ENCODE measurements around the gene FBXO2. TPM values are rescaled to one million over a fixed set of nuclear protein-coding genes. Genes with fewer than 3 reads are reported as not detected.

FBXO2 gene
- total and polyA plus RNA-seq, 9 of the 15 experiments (the other 6 are each of a cell fraction or from before 2014, with no cell fraction given), result 0.04 to 1.9 (median 0.27) TPM

DNA sequence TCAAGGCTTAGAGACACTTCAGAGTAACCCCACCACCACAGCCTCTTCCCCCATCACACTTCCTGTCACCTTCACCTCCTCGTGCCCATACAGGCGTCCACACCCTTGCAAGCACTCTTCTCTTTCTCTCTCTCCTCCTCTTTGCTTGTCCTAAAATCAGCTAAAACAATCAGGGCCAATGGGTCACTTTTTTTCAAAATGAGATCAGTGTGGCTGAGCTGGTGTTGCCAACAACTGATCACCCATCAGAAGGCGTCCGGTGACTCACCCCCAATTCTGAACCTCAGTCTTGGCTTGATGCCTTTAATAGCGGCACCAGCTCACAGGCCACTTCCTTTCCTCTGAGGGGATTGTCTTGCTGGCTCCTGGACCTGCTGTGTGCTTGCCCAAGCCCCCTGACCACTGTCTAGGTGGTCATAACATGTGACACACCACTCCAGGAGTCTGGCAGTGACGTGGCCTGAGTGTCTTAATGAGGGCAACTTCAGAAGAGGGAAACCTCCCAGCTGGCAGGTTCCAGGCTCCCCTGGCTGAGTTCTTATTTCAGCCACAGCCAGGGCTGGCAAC, 38.9 kb upstream of the FBXO2 start (continued):
- TF ChIP-seq, protein P1, sequence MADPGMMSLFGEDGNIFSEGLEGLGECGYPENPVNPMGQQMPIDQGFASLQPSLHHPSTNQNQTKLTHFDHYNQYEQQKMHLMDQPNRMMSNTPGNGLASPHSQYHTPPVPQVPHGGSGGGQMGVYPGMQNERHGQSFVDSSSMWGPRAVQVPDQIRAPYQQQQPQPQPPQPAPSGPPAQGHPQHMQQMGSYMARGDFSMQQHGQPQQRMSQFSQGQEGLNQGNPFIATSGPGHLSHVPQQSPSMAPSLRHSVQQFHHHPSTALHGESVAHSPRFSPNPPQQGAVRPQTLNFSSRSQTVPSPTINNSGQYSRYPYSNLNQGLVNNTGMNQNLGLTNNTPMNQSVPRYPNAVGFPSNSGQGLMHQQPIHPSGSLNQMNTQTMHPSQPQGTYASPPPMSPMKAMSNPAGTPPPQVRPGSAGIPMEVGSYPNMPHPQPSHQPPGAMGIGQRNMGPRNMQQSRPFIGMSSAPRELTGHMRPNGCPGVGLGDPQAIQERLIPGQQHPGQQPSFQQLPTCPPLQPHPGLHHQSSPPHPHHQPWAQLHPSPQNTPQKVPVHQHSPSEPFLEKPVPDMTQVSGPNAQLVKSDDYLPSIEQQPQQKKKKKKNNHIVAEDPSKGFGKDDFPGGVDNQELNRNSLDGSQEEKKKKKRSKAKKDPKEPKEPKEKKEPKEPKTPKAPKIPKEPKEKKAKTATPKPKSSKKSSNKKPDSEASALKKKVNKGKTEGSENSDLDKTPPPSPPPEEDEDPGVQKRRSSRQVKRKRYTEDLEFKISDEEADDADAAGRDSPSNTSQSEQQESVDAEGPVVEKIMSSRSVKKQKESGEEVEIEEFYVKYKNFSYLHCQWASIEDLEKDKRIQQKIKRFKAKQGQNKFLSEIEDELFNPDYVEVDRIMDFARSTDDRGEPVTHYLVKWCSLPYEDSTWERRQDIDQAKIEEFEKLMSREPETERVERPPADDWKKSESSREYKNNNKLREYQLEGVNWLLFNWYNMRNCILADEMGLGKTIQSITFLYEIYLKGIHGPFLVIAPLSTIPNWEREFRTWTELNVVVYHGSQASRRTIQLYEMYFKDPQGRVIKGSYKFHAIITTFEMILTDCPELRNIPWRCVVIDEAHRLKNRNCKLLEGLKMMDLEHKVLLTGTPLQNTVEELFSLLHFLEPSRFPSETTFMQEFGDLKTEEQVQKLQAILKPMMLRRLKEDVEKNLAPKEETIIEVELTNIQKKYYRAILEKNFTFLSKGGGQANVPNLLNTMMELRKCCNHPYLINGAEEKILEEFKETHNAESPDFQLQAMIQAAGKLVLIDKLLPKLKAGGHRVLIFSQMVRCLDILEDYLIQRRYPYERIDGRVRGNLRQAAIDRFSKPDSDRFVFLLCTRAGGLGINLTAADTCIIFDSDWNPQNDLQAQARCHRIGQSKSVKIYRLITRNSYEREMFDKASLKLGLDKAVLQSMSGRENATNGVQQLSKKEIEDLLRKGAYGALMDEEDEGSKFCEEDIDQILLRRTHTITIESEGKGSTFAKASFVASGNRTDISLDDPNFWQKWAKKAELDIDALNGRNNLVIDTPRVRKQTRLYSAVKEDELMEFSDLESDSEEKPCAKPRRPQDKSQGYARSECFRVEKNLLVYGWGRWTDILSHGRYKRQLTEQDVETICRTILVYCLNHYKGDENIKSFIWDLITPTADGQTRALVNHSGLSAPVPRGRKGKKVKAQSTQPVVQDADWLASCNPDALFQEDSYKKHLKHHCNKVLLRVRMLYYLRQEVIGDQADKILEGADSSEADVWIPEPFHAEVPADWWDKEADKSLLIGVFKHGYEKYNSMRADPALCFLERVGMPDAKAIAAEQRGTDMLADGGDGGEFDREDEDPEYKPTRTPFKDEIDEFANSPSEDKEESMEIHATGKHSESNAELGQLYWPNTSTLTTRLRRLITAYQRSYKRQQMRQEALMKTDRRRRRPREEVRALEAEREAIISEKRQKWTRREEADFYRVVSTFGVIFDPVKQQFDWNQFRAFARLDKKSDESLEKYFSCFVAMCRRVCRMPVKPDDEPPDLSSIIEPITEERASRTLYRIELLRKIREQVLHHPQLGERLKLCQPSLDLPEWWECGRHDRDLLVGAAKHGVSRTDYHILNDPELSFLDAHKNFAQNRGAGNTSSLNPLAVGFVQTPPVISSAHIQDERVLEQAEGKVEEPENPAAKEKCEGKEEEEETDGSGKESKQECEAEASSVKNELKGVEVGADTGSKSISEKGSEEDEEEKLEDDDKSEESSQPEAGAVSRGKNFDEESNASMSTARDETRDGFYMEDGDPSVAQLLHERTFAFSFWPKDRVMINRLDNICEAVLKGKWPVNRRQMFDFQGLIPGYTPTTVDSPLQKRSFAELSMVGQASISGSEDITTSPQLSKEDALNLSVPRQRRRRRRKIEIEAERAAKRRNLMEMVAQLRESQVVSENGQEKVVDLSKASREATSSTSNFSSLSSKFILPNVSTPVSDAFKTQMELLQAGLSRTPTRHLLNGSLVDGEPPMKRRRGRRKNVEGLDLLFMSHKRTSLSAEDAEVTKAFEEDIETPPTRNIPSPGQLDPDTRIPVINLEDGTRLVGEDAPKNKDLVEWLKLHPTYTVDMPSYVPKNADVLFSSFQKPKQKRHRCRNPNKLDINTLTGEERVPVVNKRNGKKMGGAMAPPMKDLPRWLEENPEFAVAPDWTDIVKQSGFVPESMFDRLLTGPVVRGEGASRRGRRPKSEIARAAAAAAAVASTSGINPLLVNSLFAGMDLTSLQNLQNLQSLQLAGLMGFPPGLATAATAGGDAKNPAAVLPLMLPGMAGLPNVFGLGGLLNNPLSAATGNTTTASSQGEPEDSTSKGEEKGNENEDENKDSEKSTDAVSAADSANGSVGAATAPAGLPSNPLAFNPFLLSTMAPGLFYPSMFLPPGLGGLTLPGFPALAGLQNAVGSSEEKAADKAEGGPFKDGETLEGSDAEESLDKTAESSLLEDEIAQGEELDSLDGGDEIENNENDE (IDR thresholded peaks at IDR 0.05; ENCODE audit: low read depth, low read length), result no peak
- TF ChIP-seq ATF7 (IDR thresholded peaks at IDR 0.05), result 0 out of 2 replicates have a peak, but pooled peaks have one; percentile 29
- no peak for TF ChIP-seq PHB2 (IDR thresholded peaks at IDR 0.05; ENCODE audit: low read depth)
- no peak for TF ChIP-seq ZNF764 (CRISPR knock-in tag; IDR thresholded peaks at IDR 0.05; ENCODE audit: low read depth)
- TF ChIP-seq MEF2A (IDR thresholded peaks at IDR 0.05; ENCODE audit: control insufficient read depth, low read depth, low read length), result no peak
- TF ChIP-seq KLF10 (CRISPR knock-in tag; IDR thresholded peaks at IDR 0.05), result no peak
- TF ChIP-seq ZNF354B (CRISPR knock-in tag; IDR thresholded peaks at IDR 0.05), result no peak
- peak; percentile 75; the same call in 1 of the 2 replicates for TF ChIP-seq SMARCA4 (IDR thresholded peaks at IDR 0.05)
- no peak for TF ChIP-seq SLC30A9 (CRISPR knock-in tag; IDR thresholded peaks at IDR 0.05)
- TF ChIP-seq MAFG (tag; conservative IDR thresholded peaks at IDR 0.05), result no peak

Data from K562 (cell line).